K562 (cell line): ENCODE measurements around the gene RHOV. TPM values are rescaled to one million over a fixed set of nuclear protein-coding genes. Genes with fewer than 3 reads are reported as not detected.

Experiments
- HDAC2 ChIP-seq: fragments of 450-650 bp; IDR thresholded peaks from 2 replicates; pipeline ENCODE4 v1.6.1; 2016; ENCODE audit warnings: mild to moderate bottlenecking
- HEY1 ChIP-seq: fragments of 250-450 bp; sonication (Bioruptor Pico); IDR thresholded peaks from 2 replicates; pipeline ENCODE4 v1.5.0; 2020; ENCODE audit warnings: mild to moderate bottlenecking, moderate library complexity, borderline replicate concordance
- MBD2 ChIP-seq: sonication (generic); IDR thresholded peaks from 2 replicates; pipeline ENCODE4 v1.6.1; 2016; ENCODE audit warnings: low read depth, borderline replicate concordance
- MEF2D ChIP-seq: conservative IDR thresholded peaks from 2 replicates; pipeline ENCODE4 v1.6.1; 2016; ENCODE audit warnings: low read depth, missing genetic modification characterization, missing compliant biosample characterization
- NCOA2 ChIP-seq, 2 experiments: fragments of 450-650 bp; IDR thresholded peaks; 2 replicates each; pipeline ENCODE4 v1.6.1; 2018; ENCODE audit warnings: mild to moderate bottlenecking in 2 of 2, moderate library complexity in 1 of 2; ENCODE audit not compliant: partially characterized antibody in 2 of 2
- SP1 ChIP-seq: sonication (generic); formaldehyde crosslinking; IDR thresholded peaks from 2 replicates; pipeline ENCODE4 v1.8.1; 2022; ENCODE audit warnings: mild to moderate bottlenecking, missing genetic modification reagents
- ZEB2 ChIP-seq: fragments of 450-650 bp; IDR thresholded peaks from 2 replicates; pipeline ENCODE4 v1.6.1; 2016
- ZNF197 ChIP-seq: fragments of 200-800 bp; sonication (Bioruptor generic); IDR thresholded peaks from 2 replicates; pipeline ENCODE4 v1.6.1; 2016; ENCODE audit warnings: low read depth, missing genetic modification characterization, missing compliant biosample characterization
- ZNF584 ChIP-seq: fragments of 200-800 bp; sonication (Bioruptor generic); IDR thresholded peaks from 2 replicates; pipeline ENCODE4 v1.6.1; 2016; ENCODE audit warnings: low read depth, mild to moderate bottlenecking, missing genetic modification characterization, missing compliant biosample characterization
- polyA plus RNA-seq, 8 experiments: library from polyadenylated mRNA; depleted of rRNA in 4 of 8; stranded (reverse) in 5 of 8; unstranded in 3 of 8; fragments of >200 nt; fragmentation: Nextera tagmentation in 2 of 8; fragmentation: Illumina TruSeq in 1 of 8; extraction: Ambion mirVana in 2 of 8; extraction: Trizol in 1 of 8; gene quantifications; 2 replicates each; pipeline versions ENCODE4 v1.2.1 to v1.2.3, GENCODE V29; 2011 to 2014; ENCODE audit warnings: inconsistent platforms in 1 of 8, missing spikeins in 1 of 8
- total RNA-seq, 7 experiments: library from RNA; depleted of rRNA in 6 of 7; stranded (reverse); fragments of >200 nt in 6 of 7; fragmentation: Illumina TruSeq in 2 of 7; extraction: Trizol in 2 of 7; gene quantifications; 2 replicates each; pipeline versions ENCODE4 v1.2.1 to v1.2.3, GENCODE V29; 2011 to 2021; ENCODE audit warnings: low replicate concordance in 1 of 7
- TF ChIP-seq, protein P1 (sequence below), 2 experiments: IDR thresholded peaks in 1 of 2; conservative IDR thresholded peaks in 1 of 2; 2 replicates each; pipeline ENCODE4 v1.6.1; 2016; ENCODE audit warnings: low read depth in 2 of 2, mild to moderate bottlenecking in 1 of 2, missing compliant biosample characterization in 1 of 2, missing genetic modification characterization in 1 of 2, moderate library complexity in 1 of 2
- TF ChIP-seq, protein P2 (sequence below): fragments of 450-650 bp; formaldehyde crosslinking; IDR thresholded peaks from 2 replicates; pipeline ENCODE4 v1.4.0; 2020; ENCODE audit warnings: mild to moderate bottlenecking, mixed read lengths
- TF ChIP-seq, protein P3 (sequence below): fragments of 450-650 bp; IDR thresholded peaks from 2 replicates; pipeline ENCODE4 v1.6.1; 2016; ENCODE audit warnings: low read depth, mild to moderate bottlenecking, moderate library complexity

Gene RHOV
- total and polyA plus RNA-seq, 9 of the 15 experiments (the other 6 are each of a cell fraction or from before 2014, with no cell fraction given), result 0.08 to 2.0 (median 1.1) TPM

DNA sequence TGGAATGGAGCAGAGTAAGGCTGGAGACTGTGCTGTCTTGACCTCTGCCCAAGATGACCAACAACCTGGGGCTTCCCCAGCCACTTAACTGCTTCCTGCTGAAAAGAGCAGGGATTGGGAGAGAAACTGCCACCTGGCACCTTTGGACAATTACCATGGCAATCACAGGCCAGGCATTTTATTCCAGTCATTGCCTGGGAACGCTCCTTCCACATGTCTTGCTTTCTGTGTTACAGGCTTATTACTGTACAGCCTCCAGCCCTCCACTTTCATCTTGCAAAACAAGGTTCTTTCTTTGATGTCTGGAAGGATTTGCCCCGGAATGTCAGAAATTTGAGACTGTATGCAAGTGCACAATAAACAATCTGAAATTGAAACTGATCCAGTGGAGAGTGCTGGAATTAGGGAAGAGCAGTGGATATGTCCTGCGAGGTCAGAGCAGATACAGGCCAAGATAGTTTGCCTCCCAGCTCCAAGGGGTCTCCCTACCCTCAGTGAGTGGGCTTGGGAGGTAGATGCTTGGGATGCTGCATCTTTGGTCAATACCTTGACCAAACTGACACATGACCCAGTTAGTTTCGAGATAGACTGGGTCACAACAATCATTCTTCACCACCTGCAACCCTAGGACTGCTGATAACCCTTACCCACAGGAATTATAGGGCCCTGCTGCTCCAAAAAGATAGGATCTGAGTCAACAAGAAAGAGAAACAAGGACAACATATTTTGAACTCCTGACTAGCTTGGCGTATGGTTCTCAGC lies 48.2 kb downstream of the RHOV start (continued):
- TF ChIP-seq, protein P1, sequence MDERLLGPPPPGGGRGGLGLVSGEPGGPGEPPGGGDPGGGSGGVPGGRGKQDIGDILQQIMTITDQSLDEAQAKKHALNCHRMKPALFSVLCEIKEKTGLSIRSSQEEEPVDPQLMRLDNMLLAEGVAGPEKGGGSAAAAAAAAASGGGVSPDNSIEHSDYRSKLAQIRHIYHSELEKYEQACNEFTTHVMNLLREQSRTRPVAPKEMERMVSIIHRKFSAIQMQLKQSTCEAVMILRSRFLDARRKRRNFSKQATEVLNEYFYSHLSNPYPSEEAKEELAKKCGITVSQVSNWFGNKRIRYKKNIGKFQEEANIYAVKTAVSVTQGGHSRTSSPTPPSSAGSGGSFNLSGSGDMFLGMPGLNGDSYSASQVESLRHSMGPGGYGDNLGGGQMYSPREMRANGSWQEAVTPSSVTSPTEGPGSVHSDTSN (CRISPR knock-in tag; IDR thresholded peaks at IDR 0.05; ENCODE audit: low read depth), result no peak
- TF ChIP-seq, protein P1 (tag; conservative IDR thresholded peaks at IDR 0.05; ENCODE audit: low read depth), result 0 out of 2 replicates have a peak, but pooled peaks have one; percentile 44
- TF ChIP-seq HDAC2 (peak; percentile 92), ZEB2 (peak; percentile 96), ZNF584 (peak; percentile 93), HEY1 (CRISPR knock-in tag) (peak; percentile 87; the same call in 1 of the 2 replicates), NCOA2 (IDR thresholded peaks at IDR 0.05; ENCODE audit: partially characterized antibody in 2 of 2) (peak in 1 of 2 experiments; percentile 65), SP1 (CRISPR knock-in tag) (peak; percentile 76), ZNF197 (CRISPR knock-in tag) (peak; percentile 88), MBD2 (no peak; the same call in 1 of the 2 replicates), MEF2D (peak; percentile 76)
- TF ChIP-seq, protein P2, sequence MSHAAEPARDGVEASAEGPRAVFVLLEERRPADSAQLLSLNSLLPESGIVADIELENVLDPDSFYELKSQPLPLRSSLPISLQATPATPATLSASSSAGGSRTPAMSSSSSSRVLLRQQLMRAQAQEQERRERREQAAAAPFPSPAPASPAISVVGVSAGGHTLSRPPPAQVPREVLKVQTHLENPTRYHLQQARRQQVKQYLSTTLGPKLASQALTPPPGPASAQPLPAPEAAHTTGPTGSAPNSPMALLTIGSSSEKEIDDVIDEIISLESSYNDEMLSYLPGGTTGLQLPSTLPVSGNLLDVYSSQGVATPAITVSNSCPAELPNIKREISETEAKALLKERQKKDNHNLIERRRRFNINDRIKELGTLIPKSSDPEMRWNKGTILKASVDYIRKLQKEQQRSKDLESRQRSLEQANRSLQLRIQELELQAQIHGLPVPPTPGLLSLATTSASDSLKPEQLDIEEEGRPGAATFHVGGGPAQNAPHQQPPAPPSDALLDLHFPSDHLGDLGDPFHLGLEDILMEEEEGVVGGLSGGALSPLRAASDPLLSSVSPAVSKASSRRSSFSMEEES (CRISPR knock-in tag), result no peak
- TF ChIP-seq, protein P3, sequence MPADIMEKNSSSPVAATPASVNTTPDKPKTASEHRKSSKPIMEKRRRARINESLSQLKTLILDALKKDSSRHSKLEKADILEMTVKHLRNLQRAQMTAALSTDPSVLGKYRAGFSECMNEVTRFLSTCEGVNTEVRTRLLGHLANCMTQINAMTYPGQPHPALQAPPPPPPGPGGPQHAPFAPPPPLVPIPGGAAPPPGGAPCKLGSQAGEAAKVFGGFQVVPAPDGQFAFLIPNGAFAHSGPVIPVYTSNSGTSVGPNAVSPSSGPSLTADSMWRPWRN, result peak; percentile 96
